Gastrocnemius medialis (tissue), 4 donors: ENCODE measurements around the gene PRKAG2.

Experiments used
- POLR2A ChIP-seq, 2 donors: fragments of 450-650 bp; IDR thresholded peaks; one replicate each; pipeline ENCODE4 v1.6.1; 2017; ENCODE audit warnings: antibody characterized with exemption in 2 of 2, mild to moderate bottlenecking in 2 of 2, moderate library complexity in 2 of 2
- TF ChIP-seq, protein P1 (sequence below), 5 experiments: fragments of 450-650 bp in 3 of 5; fragments of 200-600 bp in 2 of 5; sonication (generic) in 2 of 5; IDR thresholded peaks in 4 of 5; conservative IDR thresholded peaks in 1 of 5; 1 replicate in 4 of 5; 2 replicates in 1 of 5; pipeline ENCODE4 v1.5.1; 2016 to 2019; ENCODE audit warnings: antibody characterized with exemption in 5 of 5, mild to moderate bottlenecking in 3 of 5, moderate library complexity in 3 of 5

GRCh38 chr7:151786936-151787335 lies 90.0 kb downstream of the PRKAG2 start:
- TF ChIP-seq, protein P1, sequence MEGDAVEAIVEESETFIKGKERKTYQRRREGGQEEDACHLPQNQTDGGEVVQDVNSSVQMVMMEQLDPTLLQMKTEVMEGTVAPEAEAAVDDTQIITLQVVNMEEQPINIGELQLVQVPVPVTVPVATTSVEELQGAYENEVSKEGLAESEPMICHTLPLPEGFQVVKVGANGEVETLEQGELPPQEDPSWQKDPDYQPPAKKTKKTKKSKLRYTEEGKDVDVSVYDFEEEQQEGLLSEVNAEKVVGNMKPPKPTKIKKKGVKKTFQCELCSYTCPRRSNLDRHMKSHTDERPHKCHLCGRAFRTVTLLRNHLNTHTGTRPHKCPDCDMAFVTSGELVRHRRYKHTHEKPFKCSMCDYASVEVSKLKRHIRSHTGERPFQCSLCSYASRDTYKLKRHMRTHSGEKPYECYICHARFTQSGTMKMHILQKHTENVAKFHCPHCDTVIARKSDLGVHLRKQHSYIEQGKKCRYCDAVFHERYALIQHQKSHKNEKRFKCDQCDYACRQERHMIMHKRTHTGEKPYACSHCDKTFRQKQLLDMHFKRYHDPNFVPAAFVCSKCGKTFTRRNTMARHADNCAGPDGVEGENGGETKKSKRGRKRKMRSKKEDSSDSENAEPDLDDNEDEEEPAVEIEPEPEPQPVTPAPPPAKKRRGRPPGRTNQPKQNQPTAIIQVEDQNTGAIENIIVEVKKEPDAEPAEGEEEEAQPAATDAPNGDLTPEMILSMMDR (IDR thresholded peaks at IDR 0.05 in 4 of 5, conservative IDR thresholded peaks at IDR 0.05 in 1 of 5) = no peak
- no peak for TF ChIP-seq POLR2A (IDR thresholded peaks at IDR 0.05)
